ENCODE measurements around the gene CYTIP. TPM values are rescaled to one million over a fixed set of nuclear protein-coding genes. Genes with fewer than 3 reads are reported as not detected.
"Not testable (repeated sequence)": the region's sequence is repeated elsewhere in the genome, so short reads cannot be mapped to it uniquely, and the experiment has no call there.

Gene CYTIP
- total RNA-seq, 1 donor from 2014 or later = 0.14 TPM

- Mint-ChIP-seq H3K9me3 (ENCODE audit: low read depth) (peaks cover 16% of the 10 kb centered on the region), H3K4me3 (ENCODE audit: low read depth) (no peak overlapping the region), H3K27ac (no peak overlapping the region), H3K27me3 (no peaks in the 10 kb centered on the region), H3K36me3 (ENCODE audit: insufficient read depth) (no peaks in the 10 kb centered on the region), H3K4me1 (ENCODE audit: low read depth) (peaks cover 1% of the 10 kb centered on the region)
- TF ChIP-seq CTCF (IDR thresholded peaks at IDR 0.05; ENCODE audit: unreplicated experiment) = no peak
- DNase-seq (ENCODE audit: low spot score, unreplicated experiment) = no peak
Measured at GRCh38 chr2:157386747-157387146, 57.1 kb downstream of the CYTIP start.

- no peak for DNase-seq (ENCODE audit: low spot score, unreplicated experiment)
- Mint-ChIP-seq H3K36me3 (ENCODE audit: insufficient read depth) (no peaks in the 10 kb centered on the region), H3K9me3 (ENCODE audit: low read depth) (peaks cover 16% of the 10 kb centered on the region), H3K4me1 (ENCODE audit: low read depth) (peaks cover 1% of the 10 kb centered on the region), H3K27ac (no peak overlapping the region), H3K27me3 (no peaks in the 10 kb centered on the region), H3K4me3 (ENCODE audit: low read depth) (no peak overlapping the region)
- no peak for TF ChIP-seq CTCF (IDR thresholded peaks at IDR 0.05; ENCODE audit: unreplicated experiment)
Measured at GRCh38 chr2:157386247-157386646, 57.6 kb downstream of the CYTIP start.

- Mint-ChIP-seq H3K36me3 (ENCODE audit: insufficient read depth) (peaks cover 6% of the 10 kb centered on the region), H3K27ac (no peak overlapping the region), H3K4me3 (ENCODE audit: low read depth) (no peak overlapping the region), H3K9me3 (ENCODE audit: low read depth) (peaks cover 22% of the 10 kb centered on the region), H3K27me3 (no peaks in the 10 kb centered on the region), H3K4me1 (ENCODE audit: low read depth) (no peaks in the 10 kb centered on the region)
- DNase-seq (ENCODE audit: low spot score, unreplicated experiment) = no peak
- TF ChIP-seq CTCF (IDR thresholded peaks at IDR 0.05; ENCODE audit: unreplicated experiment) = no peak
Measured at GRCh38 chr2:157377861-157378260, 66.0 kb downstream of the CYTIP start.

- no peak overlapping the region for H3K27ac Mint-ChIP-seq
- H3K27me3 Mint-ChIP-seq = no peaks in the 10 kb centered on the region
- TF ChIP-seq CTCF (IDR thresholded peaks at IDR 0.05; ENCODE audit: unreplicated experiment) = no peak
- no peak for DNase-seq (ENCODE audit: low spot score, unreplicated experiment)
- no peak overlapping the region for H3K4me3 Mint-ChIP-seq (ENCODE audit: low read depth)
- H3K4me1 Mint-ChIP-seq (ENCODE audit: low read depth) = no peaks in the 10 kb centered on the region
- peaks cover 22% of the 10 kb centered on the region for H3K9me3 Mint-ChIP-seq (ENCODE audit: low read depth)
- H3K36me3 Mint-ChIP-seq (ENCODE audit: insufficient read depth) = peaks cover 6% of the 10 kb centered on the region
Measured at GRCh38 chr2:157376041-157376440, 67.8 kb downstream of the CYTIP start.

GRCh38 chr2:157375384-157375783 lies 68.5 kb downstream of the CYTIP start:
- H3K9me3 Mint-ChIP-seq (ENCODE audit: low read depth) = peaks cover 21% of the 10 kb centered on the region
- no peaks in the 10 kb centered on the region for H3K27me3 Mint-ChIP-seq
- no peak for DNase-seq (ENCODE audit: low spot score, unreplicated experiment)
- peaks cover 6% of the 10 kb centered on the region for H3K36me3 Mint-ChIP-seq (ENCODE audit: insufficient read depth)
- H3K4me3 Mint-ChIP-seq (ENCODE audit: low read depth) = no peak overlapping the region
- H3K27ac Mint-ChIP-seq = no peak overlapping the region
- no peaks in the 10 kb centered on the region for H3K4me1 Mint-ChIP-seq (ENCODE audit: low read depth)
- TF ChIP-seq CTCF (IDR thresholded peaks at IDR 0.05; ENCODE audit: unreplicated experiment) = no peak

GRCh38 chr2:157368508-157368907 lies 75.4 kb downstream of the CYTIP start:
- not testable (repeated sequence) for H3K27me3 Mint-ChIP-seq; H3K36me3 Mint-ChIP-seq (ENCODE audit: insufficient read depth)

More at GRCh38 chr2:157368508-157368907, 75.4 kb downstream of the CYTIP start:
- not testable (repeated sequence) for DNase-seq (ENCODE audit: low spot score, unreplicated experiment); H3K4me1 Mint-ChIP-seq (ENCODE audit: low read depth); H3K4me3 Mint-ChIP-seq (ENCODE audit: low read depth); H3K27ac Mint-ChIP-seq; H3K9me3 Mint-ChIP-seq (ENCODE audit: low read depth)
